ENCODE measurements around the gene CDRT4.

- TF ChIP-seq CTCF (IDR thresholded peaks at IDR 0.05) (no peak), POLR2A (IDR thresholded peaks at IDR 0.05) (no peak)
Measured at GRCh38 chr17:15492186-15492585, 24.8 kb upstream of the CDRT4 start.

All from thyroid gland (tissue), 4 donors.